ENCODE data around the gene CENPH.

Gene CENPH

DNA sequence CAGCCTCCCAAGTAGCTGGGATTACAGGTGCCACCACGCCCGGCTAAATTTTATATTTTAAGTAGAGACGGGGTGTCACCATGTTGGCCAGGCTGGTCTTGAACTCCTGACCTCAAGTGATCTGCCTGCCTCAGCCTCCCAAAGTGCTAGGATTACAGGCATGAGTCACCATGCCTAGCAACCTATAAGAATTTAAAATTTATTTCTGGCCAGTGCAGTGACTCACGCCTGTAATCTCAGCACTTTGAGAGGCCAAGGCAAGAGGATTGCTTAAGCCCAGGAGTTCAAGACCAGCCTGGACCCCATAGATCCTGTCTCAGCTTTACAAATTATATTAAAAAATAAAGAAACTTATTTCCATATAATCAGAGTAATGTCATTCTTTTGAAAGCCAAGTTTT, 66.6 kb downstream of the CENPH start:
- peak; percentile 50 for DNase-seq

DNA sequence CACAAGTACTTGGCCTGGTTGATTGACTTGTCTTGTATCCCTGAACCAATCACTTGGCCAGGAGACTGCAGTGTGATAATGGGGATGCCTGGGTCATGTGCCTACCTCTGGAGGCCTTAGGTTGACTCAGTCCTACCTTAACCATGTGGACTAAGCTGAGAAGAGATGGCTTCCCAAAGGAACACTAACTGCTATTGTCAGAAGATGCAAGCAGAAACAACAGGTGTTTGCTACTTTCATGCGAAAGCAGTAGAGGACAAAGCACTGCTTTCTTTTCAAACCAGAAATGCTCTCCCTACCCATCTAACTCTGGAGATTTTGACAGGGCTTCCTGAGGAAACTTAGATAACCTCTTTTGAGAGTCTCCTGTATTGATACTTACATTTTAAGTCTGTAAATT, 68.2 kb downstream of the CENPH start:
- DNase-seq = no peak

Data from fibroblast of skin of right biceps (primary cell).